HEK293 (cell line): ENCODE data around the gene CASP7.

Source experiments
- CTCF ChIP-seq: fragments of 450-650 bp; formaldehyde crosslinking; IDR thresholded peaks from 2 replicates; pipeline ENCODE4 v1.5.1; 2016; ENCODE audit warnings: missing biosample characterization, missing genetic modification characterization
- HOXA7 ChIP-seq: sonication (generic); formaldehyde crosslinking; IDR thresholded peaks from 2 replicates; pipeline ENCODE4 v1.8.1; 2022; ENCODE audit warnings: missing genetic modification reagents, borderline replicate concordance
- KLF1 ChIP-seq: fragments of 450-650 bp; formaldehyde crosslinking; IDR thresholded peaks from 2 replicates; pipeline ENCODE4 v1.5.1; 2016; ENCODE audit warnings: missing biosample characterization, missing genetic modification characterization
- REST ChIP-seq: fragments of 450-650 bp; formaldehyde crosslinking; IDR thresholded peaks from 2 replicates; pipeline ENCODE4 v1.5.1; 2016; ENCODE audit warnings: missing biosample characterization, missing genetic modification characterization
- SALL2 ChIP-seq: fragments of 450-650 bp; formaldehyde crosslinking; IDR thresholded peaks from 2 replicates; pipeline ENCODE4 v1.5.0; 2017; ENCODE audit warnings: missing biosample characterization, mild to moderate bottlenecking, missing genetic modification characterization, borderline replicate concordance
- SP7 ChIP-seq: fragments of 450-650 bp; formaldehyde crosslinking; IDR thresholded peaks from 2 replicates; pipeline ENCODE4 v1.5.1; 2016; ENCODE audit warnings: missing biosample characterization, missing genetic modification characterization
- TCF7L2 ChIP-seq: IDR thresholded peaks from 2 replicates; pipeline ENCODE4 v1.6.1; 2011; ENCODE audit warnings: low read depth, mild to moderate bottlenecking, inconsistent platforms, low read length, moderate library complexity, borderline replicate concordance
- TSHZ1 ChIP-seq: fragments of 450-650 bp; formaldehyde crosslinking; IDR thresholded peaks from 2 replicates; pipeline ENCODE4 v1.5.1; 2016; ENCODE audit warnings: missing biosample characterization, missing genetic modification characterization, borderline replicate concordance
- ZNF530 ChIP-seq: fragments of 450-650 bp; formaldehyde crosslinking; IDR thresholded peaks from 2 replicates; pipeline ENCODE4 v1.5.1; 2016; ENCODE audit warnings: low read depth, missing biosample characterization, missing genetic modification characterization
- ZNF776 ChIP-seq: fragments of 450-650 bp; formaldehyde crosslinking; IDR thresholded peaks from 2 replicates; pipeline ENCODE4 v1.5.0; 2017; ENCODE audit warnings: missing biosample characterization, missing genetic modification characterization, borderline replicate concordance

- TF ChIP-seq ZNF776 (tag by site-specific recombination) (no peak), KLF1 (tag by site-specific recombination) (no peak), SALL2 (tag by site-specific recombination) (no peak), HOXA7 (CRISPR knock-in tag) (no peak), ZNF530 (no peak), TSHZ1 (no peak), SP7 (tag by site-specific recombination) (no peak), CTCF (tag by site-specific recombination) (no peak), REST (tag by site-specific recombination) (no peak), TCF7L2 (no peak)
Observed at GRCh38 chr10:113641702-113642101, 38.0 kb upstream of the CASP7 start.
